Gastrocnemius medialis (tissue), 4 donors: ENCODE data around the gene NEK2.

ENCODE experiments used
- CTCF ChIP-seq, 5 experiments: fragments of 450-650 bp in 3 of 5; fragments of 200-600 bp in 2 of 5; sonication (generic) in 2 of 5; IDR thresholded peaks in 4 of 5; conservative IDR thresholded peaks in 1 of 5; 1 replicate in 4 of 5; 2 replicates in 1 of 5; pipeline ENCODE4 v1.5.1; 2016 to 2019; ENCODE audit warnings: antibody characterized with exemption in 5 of 5, mild to moderate bottlenecking in 3 of 5, moderate library complexity in 3 of 5
- POLR2A ChIP-seq, 2 donors: fragments of 450-650 bp; IDR thresholded peaks; one replicate each; pipeline ENCODE4 v1.6.1; 2017; ENCODE audit warnings: antibody characterized with exemption in 2 of 2, mild to moderate bottlenecking in 2 of 2, moderate library complexity in 2 of 2

- TF ChIP-seq POLR2A (IDR thresholded peaks at IDR 0.05) (no peak), CTCF (IDR thresholded peaks at IDR 0.05 in 4 of 5, conservative IDR thresholded peaks at IDR 0.05 in 1 of 5) (peak; percentile 48 to 76 (median 67))
Observed at GRCh38 chr1:211698161-211699026, 23.0 kb upstream of the NEK2 start.
